Erythroblast (primary cell): Measurements from ENCODE around the gene HSF2.
"Not testable (repeated sequence)": the region's sequence is repeated elsewhere in the genome, so short reads cannot be mapped to it uniquely, and the experiment has no call there.

ENCODE experiments used
- DNase-seq, 2 experiments: peaks; one replicate each; lab custom pipeline; 2025; lab: John Stamatoyannopoulos, UW
- GATA1 ChIP-seq: IDR thresholded peaks from 2 replicates; pipeline ENCODE4 v1.6.1; 2011; ENCODE audit warnings: low read depth, mild to moderate bottlenecking, control low read depth, low read length, moderate library complexity
- POLR2A ChIP-seq: IDR thresholded peaks from 2 replicates; pipeline ENCODE4 v1.6.1; 2011; ENCODE audit warnings: mild to moderate bottlenecking, low read length

Gene HSF2

GRCh38 chr6:122452509-122452908 is 53.1 kb downstream of the HSF2 start:
- TF ChIP-seq POLR2A (no peak), GATA1 (no peak)
- no peak for DNase-seq

DNA sequence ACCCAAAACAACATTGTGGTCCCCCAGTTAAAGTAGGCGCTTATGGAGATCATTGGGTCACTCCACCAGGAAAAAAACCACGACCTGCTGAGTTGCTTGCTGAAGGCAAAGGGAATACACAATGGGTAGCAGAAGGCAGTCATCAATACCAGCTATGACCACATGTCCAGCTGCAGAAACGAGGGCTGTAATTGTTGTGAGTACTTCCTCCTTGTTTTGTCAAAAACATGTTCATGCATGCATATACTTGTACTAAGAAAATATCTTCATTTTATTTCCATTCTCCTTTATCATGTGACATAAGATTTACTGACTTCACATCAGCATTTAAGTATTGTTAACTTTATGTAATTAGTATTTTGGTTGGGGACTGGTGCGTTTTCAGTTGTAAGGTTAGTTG is 55.2 kb downstream of the HSF2 start:
- TF ChIP-seq GATA1 (no peak), POLR2A (no peak)
- no peak for DNase-seq

- peak; percentile 57 to 80 for DNase-seq
These were observed 55.7 kb downstream of the HSF2 start for GRCh38 chr6:122455116-122455515.

GRCh38 chr6:122458087-122458486 is 58.6 kb downstream of the HSF2 start:
- DNase-seq = no peak
- TF ChIP-seq POLR2A (no peak), GATA1 (no peak)

DNA sequence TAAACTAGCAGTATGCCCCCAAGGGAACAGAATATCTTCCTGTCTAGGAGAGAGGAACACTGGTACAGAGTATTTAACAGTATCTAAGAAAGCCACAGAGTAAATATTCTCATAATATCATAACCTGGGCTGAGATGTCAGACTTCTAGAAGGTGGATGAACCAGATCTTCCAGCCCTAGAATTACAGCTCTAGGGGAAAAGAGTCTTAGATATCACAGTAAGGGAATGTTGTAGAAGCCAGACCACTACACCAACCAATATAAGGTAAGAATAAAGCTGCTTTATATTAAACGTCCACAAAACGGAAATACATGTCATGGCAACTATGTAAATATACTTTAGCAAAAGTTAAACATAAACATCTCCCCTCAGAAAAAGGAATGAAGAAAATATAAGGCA is 59.8 kb downstream of the HSF2 start:
- TF ChIP-seq POLR2A (no peak), GATA1 (no peak)
- DNase-seq = no peak

DNA sequence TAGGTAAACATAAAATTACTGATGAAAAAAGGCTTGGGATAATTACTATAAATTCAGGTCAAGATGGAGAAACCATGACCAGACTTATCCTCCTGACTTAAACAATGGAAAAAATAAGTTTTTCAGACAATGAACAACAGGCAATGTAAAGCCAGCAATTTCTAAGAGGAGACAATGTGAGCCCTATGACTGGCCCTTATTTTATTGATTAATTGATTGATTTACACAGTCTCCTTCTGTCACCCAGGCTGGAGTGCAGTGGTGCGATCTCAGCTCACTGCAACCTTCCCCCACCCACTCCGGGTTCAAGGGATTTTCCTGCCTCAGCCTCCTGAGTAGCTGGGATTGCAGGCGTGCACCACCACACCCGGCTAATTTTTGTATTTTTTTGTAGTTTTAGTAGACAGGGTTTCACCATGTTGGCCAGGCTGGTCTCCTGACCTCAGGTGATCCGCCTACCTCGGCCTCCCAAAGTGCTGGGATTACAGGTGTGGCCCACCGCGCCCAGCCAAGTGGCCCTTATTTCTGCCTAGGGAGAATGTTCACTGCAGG is 60.5 kb downstream of the HSF2 start:
- DNase-seq = not testable (repeated sequence)

- TF ChIP-seq GATA1 = no peak
- TF ChIP-seq POLR2A = no peak
- DNase-seq = no peak
These were observed 62.4 kb downstream of the HSF2 start for GRCh38 chr6:122461885-122462284.

DNA sequence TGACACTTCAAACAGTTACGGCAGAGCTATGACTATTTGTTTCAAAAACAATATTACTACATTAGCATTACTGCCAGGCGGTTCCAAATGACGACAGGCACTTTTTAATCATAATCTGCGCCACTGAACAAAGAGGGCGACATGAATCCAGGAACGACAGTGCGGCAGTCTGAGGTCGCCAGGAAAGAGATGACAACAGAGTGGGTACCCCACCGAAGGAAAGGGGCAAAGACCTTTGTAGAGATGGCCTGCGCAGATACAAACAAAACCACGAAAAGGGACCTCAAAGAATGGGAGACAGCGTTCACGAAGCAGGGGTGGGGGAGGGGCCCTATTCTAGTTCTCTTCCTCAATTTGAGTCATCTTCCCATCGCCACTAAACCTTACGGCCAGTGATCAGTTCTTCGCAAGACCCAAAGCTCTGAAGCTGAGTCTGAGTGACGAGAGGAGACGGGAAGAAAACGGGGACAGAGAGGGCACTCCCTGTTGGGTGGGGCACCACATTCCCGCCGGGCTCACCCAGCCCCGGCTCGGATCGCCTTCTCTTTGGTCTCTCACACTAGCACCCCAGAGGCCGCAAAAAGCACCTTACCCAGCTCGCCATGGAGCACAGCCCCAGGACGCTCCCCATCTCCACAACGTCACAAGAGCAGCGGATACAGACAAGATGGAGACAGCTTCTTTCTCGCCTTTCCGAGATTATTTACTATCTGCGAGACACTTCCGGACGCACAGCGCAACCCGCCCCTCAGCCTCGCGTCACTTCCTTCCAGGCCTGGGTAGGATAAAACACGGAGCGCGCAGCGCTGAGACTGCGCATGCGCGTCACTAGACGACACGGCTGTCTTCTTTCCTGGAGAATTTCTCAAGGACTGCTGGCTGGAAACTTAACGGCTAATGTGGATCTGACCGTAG is 71.9 kb downstream of the HSF2 start, which contains the start of gene SERINC1:
Gene SERINC1 (minus strand): TSS at position 701 of the 915 bp plus-strand sequence. CDS start 70 bp downstream, at position 631.
- TF ChIP-seq POLR2A = peak; percentile 98
- no peak for TF ChIP-seq GATA1
- peak; percentile 95 for DNase-seq

- TF ChIP-seq GATA1 = no peak
- no peak for TF ChIP-seq POLR2A
- no peak for DNase-seq
These were observed 72.5 kb downstream of the HSF2 start for GRCh38 chr6:122472022-122472340.

DNA sequence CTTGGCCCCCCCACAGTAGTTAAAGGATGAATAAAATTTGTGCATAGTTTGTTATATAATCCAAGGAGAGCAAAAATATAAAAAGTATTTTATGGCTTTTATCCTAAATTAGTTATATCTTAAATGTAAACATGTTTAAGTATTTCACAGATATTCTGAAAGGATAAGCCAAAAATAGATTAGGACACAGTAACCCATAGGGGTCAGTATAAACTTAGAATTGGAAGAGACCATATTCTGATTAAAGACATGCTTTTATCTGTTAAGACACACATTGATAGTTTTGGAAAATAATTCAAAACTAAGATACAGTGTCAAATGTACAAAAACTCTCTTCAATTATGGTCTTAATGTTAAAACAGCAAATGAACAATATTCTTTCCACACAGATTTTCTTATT is 76.7 kb downstream of the HSF2 start:
- TF ChIP-seq GATA1 (no peak), POLR2A (no peak)
- DNase-seq = peak; percentile 44 to 51

DNA sequence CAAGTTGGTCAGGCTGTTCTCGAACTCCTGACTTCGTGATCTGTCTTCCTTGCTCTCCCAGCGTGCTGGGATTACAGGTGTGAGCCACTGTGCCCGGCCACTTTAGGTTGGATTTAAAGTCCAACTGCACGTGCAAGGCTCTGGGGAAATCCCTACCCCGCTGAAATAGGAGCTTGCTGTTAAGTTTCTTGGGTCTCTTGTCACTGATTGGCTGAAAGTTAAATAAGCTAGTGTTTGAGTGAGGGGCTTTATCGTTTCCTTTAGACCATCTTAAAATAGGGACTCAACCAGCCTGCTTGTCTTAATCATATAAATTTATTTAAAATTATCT is 83.3 kb downstream of the HSF2 start:
- TF ChIP-seq GATA1 = no peak
- no peak for TF ChIP-seq POLR2A

More for the DNA sequence above, 83.3 kb downstream of the HSF2 start:
- DNase-seq = no peak
